Loucy (cell line): Measurements from ENCODE around the gene MYO3A.

Source experiments
- H2AFZ ChIP-seq: fragments of 200-600 bp; sonication (generic); 2 replicates; pipeline ENCODE4 v1.6.0; 2016; ENCODE audit warnings: antibody characterized with exemption, mild to moderate bottlenecking, low read length, moderate library complexity
- H3F3A ChIP-seq: fragments of 200-600 bp; 2 replicates; pipeline ENCODE4 v1.6.0; 2016; ENCODE audit warnings: antibody characterized with exemption, low read depth, mild to moderate bottlenecking
- H3K27me3 ChIP-seq: fragments of 200-600 bp; sonication (generic); 2 replicates; pipeline ENCODE4 v1.6.1; 2014; ENCODE audit warnings: low read length, mild to moderate bottlenecking; ENCODE audit not compliant: insufficient read depth, poor library complexity, severe bottlenecking
- H3K36me3 ChIP-seq: fragments of 200-600 bp; sonication (generic); 2 replicates; pipeline ENCODE4 v1.6.1; 2016; ENCODE audit warnings: low read length; ENCODE audit not compliant: insufficient read depth
- H3K4me1 ChIP-seq: fragments of 200-600 bp; sonication (generic); 2 replicates; pipeline ENCODE4 v1.5.1; 2014; ENCODE audit warnings: low read length, mild to moderate bottlenecking; ENCODE audit not compliant: insufficient read depth, poor library complexity, severe bottlenecking
- H3K4me2 ChIP-seq: fragments of 200-600 bp; sonication (generic); 2 replicates; pipeline ENCODE4 v1.6.0; 2014; ENCODE audit warnings: antibody characterized with exemption, low read length, low read depth, mild to moderate bottlenecking; ENCODE audit not compliant: poor library complexity, severe bottlenecking
- H3K4me3 ChIP-seq: fragments of 200-600 bp; sonication (generic); 2 replicates; pipeline ENCODE4 v1.5.1; 2014; ENCODE audit warnings: low read length, mild to moderate bottlenecking, mixed read lengths; ENCODE audit not compliant: poor library complexity, severe bottlenecking
- H3K79me2 ChIP-seq: fragments of 200-600 bp; sonication (generic); 2 replicates; pipeline ENCODE4 v1.6.1; 2014; ENCODE audit warnings: low read length; ENCODE audit not compliant: insufficient read depth
- H3K9ac ChIP-seq: fragments of 200-600 bp; sonication (generic); 2 replicates; pipeline ENCODE4 v1.6.0; 2014; ENCODE audit warnings: mild to moderate bottlenecking, low read depth, low read length, moderate library complexity; ENCODE audit not compliant: poor library complexity, severe bottlenecking
- H3K9me2 ChIP-seq: fragments of 200-600 bp; sonication (generic); replicated peaks from 2 replicates; pipeline ENCODE4 v1.6.1; 2016; ENCODE audit warnings: low read depth, low read length, mixed read lengths
- H3K9me3 ChIP-seq: fragments of 200-600 bp; sonication (generic); 2 replicates; pipeline ENCODE4 v1.6.1; 2014; ENCODE audit warnings: mild to moderate bottlenecking, antibody characterized with exemption, low read length, low read depth; ENCODE audit not compliant: insufficient read depth
- H4K20me1 ChIP-seq: fragments of 200-600 bp; sonication (generic); 2 replicates; pipeline ENCODE4 v1.6.0; 2014; ENCODE audit warnings: antibody characterized with exemption, low read length, mild to moderate bottlenecking; ENCODE audit not compliant: insufficient read depth, poor library complexity, severe bottlenecking
- CTCF ChIP-seq: fragments of 200-600 bp; sonication (generic); conservative IDR thresholded peaks from 2 replicates; pipeline ENCODE4 v1.5.1; 2014; ENCODE audit warnings: mild to moderate bottlenecking, antibody characterized with exemption, low read length
- EZH2phosphoT487 ChIP-seq: fragments of 200-600 bp; IDR thresholded peaks from 2 replicates; pipeline ENCODE4 v1.6.1; 2018; ENCODE audit warnings: antibody characterized with exemption, mild to moderate bottlenecking, moderate library complexity, borderline replicate concordance

The MYO3A gene

GRCh38 chr10:26254616-26255015, 320.6 kb downstream of the MYO3A start:
- Histone ChIP-seq H3K36me3 (no peaks in the 10 kb centered on the region), H3K4me2 (no peak overlapping the region), H3K9me2 (no peaks in the 10 kb centered on the region), H3K79me2 (no peaks in the 10 kb centered on the region), H3K4me3 (no peak overlapping the region), H2AFZ (no peak overlapping the region), H3F3A (no peaks in the 10 kb centered on the region), H3K9ac (no peak overlapping the region), H3K4me1 (no peaks in the 10 kb centered on the region), H3K9me3 (no peaks in the 10 kb centered on the region), H3K27me3 (no peaks in the 10 kb centered on the region), H4K20me1 (no peaks in the 10 kb centered on the region)
- TF ChIP-seq CTCF: no peak
- no peak for TF ChIP-seq EZH2phosphoT487

- Histone ChIP-seq H2AFZ (no peak overlapping the region), H3K4me3 (no peak overlapping the region), H3F3A (no peaks in the 10 kb centered on the region), H4K20me1 (no peaks in the 10 kb centered on the region), H3K9ac (no peak overlapping the region), H3K9me2 (no peaks in the 10 kb centered on the region), H3K9me3 (no peaks in the 10 kb centered on the region), H3K4me1 (no peaks in the 10 kb centered on the region), H3K79me2 (no peaks in the 10 kb centered on the region), H3K36me3 (no peaks in the 10 kb centered on the region), H3K27me3 (no peaks in the 10 kb centered on the region), H3K4me2 (no peak overlapping the region)
- TF ChIP-seq CTCF (no peak), EZH2phosphoT487 (no peak)
Observed at GRCh38 chr10:26259341-26259740, 325.3 kb downstream of the MYO3A start.
